ENCODE results near the gene SUSD5. TPM values are rescaled to one million over a fixed set of nuclear protein-coding genes. Genes with fewer than 3 reads are reported as not detected.
"Not testable (repeated sequence)": the region's sequence is repeated elsewhere in the genome, so short reads cannot be mapped to it uniquely, and the experiment has no call there.

Gene SUSD5
- total RNA-seq, 2 experiments from 2014 or later, result not detected

DNA sequence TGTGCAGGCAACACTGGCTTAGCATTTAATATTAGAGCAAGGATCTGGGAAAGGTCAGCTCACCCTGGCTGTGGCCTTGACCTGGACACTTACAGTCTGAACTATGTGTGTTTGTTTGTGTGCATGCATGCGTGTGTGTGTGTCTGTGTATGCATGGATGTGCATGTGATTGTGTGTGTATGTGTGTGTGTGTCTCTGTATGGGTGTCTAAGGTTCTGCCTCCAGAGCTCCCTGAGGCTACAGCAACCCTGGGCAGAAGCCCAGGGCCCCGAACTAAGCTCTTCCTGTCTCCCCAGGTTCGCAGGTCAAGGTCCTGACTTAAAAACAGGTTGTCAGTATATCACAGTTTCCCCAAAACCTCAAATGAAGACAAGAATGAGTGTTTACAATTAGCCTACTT, 51.3 kb downstream of the SUSD5 start:
- Mint-ChIP-seq H3K9me3 (ENCODE audit: insufficient read depth) (no peaks in the 10 kb centered on the region), H3K4me1 (ENCODE audit: low read depth) (peaks cover 9% of the 10 kb centered on the region), H3K27ac (no peak overlapping the region), H3K4me3 (no peak overlapping the region), H3K36me3 (ENCODE audit: low read depth) (no peaks in the 10 kb centered on the region), H3K27me3 (ENCODE audit: low read depth) (peaks cover 8% of the 10 kb centered on the region)
- ChIA-PET POLR2A (no interaction called here), CTCF (interaction anchor here (1.0 to 1.9 kb wide), 3 partner anchors 23 to 206 kb away, joined by 3 to 4 read pairs (median 3); no protein-coding TSS in a partner anchor)
- DNase-seq (no peak), ATAC-seq (no peak)

DNA sequence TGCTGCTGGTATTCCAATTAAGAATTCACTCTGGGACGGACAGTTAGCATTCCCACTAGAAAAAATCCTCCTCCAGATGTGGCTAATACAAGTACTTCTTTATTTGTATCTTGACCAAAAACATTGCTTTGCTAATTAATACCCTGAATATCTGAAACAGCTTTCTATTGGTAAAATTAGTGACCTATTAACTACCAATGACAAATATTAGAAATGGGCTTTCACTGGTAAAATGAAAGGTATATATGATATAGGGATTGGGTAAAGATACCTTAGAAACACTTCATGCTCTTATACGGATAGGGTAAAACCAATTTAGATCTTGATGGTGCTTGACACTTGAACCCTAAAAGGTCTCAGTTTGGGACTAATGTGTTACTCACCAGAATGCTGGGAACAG, 52.5 kb downstream of the SUSD5 start:
- ChIA-PET POLR2A (no interaction called here), CTCF (interaction anchor here (1.0 to 1.9 kb wide), 2 partner anchors 22 to 35 kb away, joined by 3 to 4 read pairs; no protein-coding TSS in a partner anchor)
- Mint-ChIP-seq H3K4me3 (no peak overlapping the region), H3K27ac (no peak overlapping the region), H3K9me3 (ENCODE audit: insufficient read depth) (no peaks in the 10 kb centered on the region), H3K27me3 (ENCODE audit: low read depth) (peaks cover 13% of the 10 kb centered on the region), H3K4me1 (ENCODE audit: low read depth) (no peaks in the 10 kb centered on the region), H3K36me3 (ENCODE audit: low read depth) (no peaks in the 10 kb centered on the region)
- DNase-seq, result no peak
- no peak for ATAC-seq

- Mint-ChIP-seq H3K9me3 (ENCODE audit: insufficient read depth) (no peaks in the 10 kb centered on the region), H3K27ac (no peak overlapping the region), H3K36me3 (ENCODE audit: low read depth) (no peaks in the 10 kb centered on the region), H3K27me3 (ENCODE audit: low read depth) (peaks cover 18% of the 10 kb centered on the region), H3K4me1 (ENCODE audit: low read depth) (no peaks in the 10 kb centered on the region), H3K4me3 (no peak overlapping the region)
- CTCF ChIA-PET, result no interaction called here
- POLR2A ChIA-PET, result no interaction called here
- DNase-seq, result no peak
- no peak for ATAC-seq
Observed at GRCh38 chr3:33165372-33165771, 53.2 kb downstream of the SUSD5 start.

DNA sequence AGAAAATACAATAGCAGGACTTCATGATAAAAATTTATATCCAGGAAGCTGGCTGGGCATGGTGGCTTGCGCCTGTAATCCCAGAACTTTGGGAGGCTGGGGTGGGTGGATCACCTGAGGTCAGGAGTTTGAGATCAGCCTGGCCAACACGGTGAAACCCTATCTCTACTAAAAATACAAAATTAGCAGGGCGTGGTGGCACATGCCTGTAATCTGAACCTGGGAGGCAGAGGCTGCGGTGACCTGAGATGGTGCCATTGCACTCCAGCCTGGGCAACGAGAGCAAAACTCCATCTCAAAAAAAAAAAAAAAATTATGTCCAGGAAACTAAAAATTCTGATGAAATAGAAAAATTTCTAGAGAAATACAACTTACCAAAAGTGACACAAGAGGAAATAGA, 56.0 kb downstream of the SUSD5 start:
- H3K4me1 Mint-ChIP-seq (ENCODE audit: low read depth); H3K9me3 Mint-ChIP-seq (ENCODE audit: insufficient read depth); H3K27ac Mint-ChIP-seq; DNase-seq; ATAC-seq; H3K4me3 Mint-ChIP-seq; H3K36me3 Mint-ChIP-seq (ENCODE audit: low read depth); POLR2A ChIA-PET; CTCF ChIA-PET: not testable (repeated sequence)
- peaks cover 27% of the 10 kb centered on the region for H3K27me3 Mint-ChIP-seq (ENCODE audit: low read depth)

GRCh38 chr3:33159981-33160380, 58.6 kb downstream of the SUSD5 start:
- ChIA-PET POLR2A (no interaction called here), CTCF (no interaction called here)
- no peak overlapping the region for H3K27ac Mint-ChIP-seq
- H3K4me3 Mint-ChIP-seq, result no peak overlapping the region
- DNase-seq, result no peak
- no peaks in the 10 kb centered on the region for H3K36me3 Mint-ChIP-seq (ENCODE audit: low read depth)
- H3K4me1 Mint-ChIP-seq (ENCODE audit: low read depth), result no peaks in the 10 kb centered on the region
- no peak for ATAC-seq
- no peaks in the 10 kb centered on the region for H3K9me3 Mint-ChIP-seq (ENCODE audit: insufficient read depth)
- H3K27me3 Mint-ChIP-seq (ENCODE audit: low read depth), result peaks cover 27% of the 10 kb centered on the region

- H3K4me1 Mint-ChIP-seq (ENCODE audit: low read depth), result no peaks in the 10 kb centered on the region
- ChIA-PET POLR2A (no interaction called here), CTCF (no interaction called here)
- DNase-seq, result no peak
- H3K9me3 Mint-ChIP-seq (ENCODE audit: insufficient read depth), result no peaks in the 10 kb centered on the region
- peaks cover 25% of the 10 kb centered on the region for H3K27me3 Mint-ChIP-seq (ENCODE audit: low read depth)
- no peak overlapping the region for H3K4me3 Mint-ChIP-seq
- no peak overlapping the region for H3K27ac Mint-ChIP-seq
- no peak for ATAC-seq
- no peaks in the 10 kb centered on the region for H3K36me3 Mint-ChIP-seq (ENCODE audit: low read depth)
Observed at GRCh38 chr3:33159234-33159633, 59.4 kb downstream of the SUSD5 start.

DNA sequence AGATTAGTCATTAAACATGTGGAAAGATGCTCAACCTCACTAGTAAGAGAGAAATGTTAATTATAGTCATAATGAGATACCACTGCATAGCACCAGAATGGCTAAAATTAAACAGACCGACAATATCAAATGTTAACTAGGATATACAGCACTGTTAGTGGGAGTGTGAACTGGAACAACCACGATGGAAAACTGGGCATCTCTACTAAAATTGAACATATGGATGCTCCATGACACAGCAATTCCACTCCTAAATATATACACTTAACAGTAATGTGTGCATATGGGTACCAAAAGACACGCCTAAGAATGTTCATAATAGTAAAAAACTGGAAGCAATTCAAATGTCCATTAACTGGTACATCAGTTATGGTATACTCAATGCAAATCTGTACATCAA, 63.3 kb downstream of the SUSD5 start:
- CTCF ChIA-PET, result no interaction called here
- Mint-ChIP-seq H3K27ac (no peak overlapping the region), H3K36me3 (ENCODE audit: low read depth) (no peaks in the 10 kb centered on the region), H3K9me3 (ENCODE audit: insufficient read depth) (no peaks in the 10 kb centered on the region), H3K4me3 (no peak overlapping the region), H3K27me3 (ENCODE audit: low read depth) (peaks cover 12% of the 10 kb centered on the region), H3K4me1 (ENCODE audit: low read depth) (no peaks in the 10 kb centered on the region)
- DNase-seq, result no peak
- ATAC-seq, result no peak
- POLR2A ChIA-PET, result no interaction called here

DNA sequence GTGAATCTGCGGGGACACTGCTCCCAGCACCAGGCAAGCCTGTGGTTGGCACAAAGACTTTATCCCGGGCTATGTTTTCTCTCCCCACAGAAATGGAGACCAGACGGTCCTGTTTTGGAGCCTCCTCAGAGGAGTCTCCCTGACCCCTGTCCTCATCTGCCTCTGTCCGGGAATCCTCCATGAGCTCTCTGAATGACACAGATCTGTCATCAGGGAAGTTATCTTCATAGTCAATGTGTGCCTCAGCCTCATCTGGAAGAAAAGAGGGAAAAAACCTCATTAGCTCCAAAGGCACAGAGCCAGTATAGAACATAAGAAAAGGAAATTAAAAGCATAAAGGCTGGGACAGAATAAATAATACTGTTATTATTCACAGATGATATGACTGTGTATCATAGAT, 64.8 kb downstream of the SUSD5 start:
- CTCF ChIA-PET, result no interaction called here
- Mint-ChIP-seq H3K27ac (no peak overlapping the region), H3K4me3 (no peak overlapping the region), H3K9me3 (ENCODE audit: insufficient read depth) (no peaks in the 10 kb centered on the region), H3K4me1 (ENCODE audit: low read depth) (no peaks in the 10 kb centered on the region), H3K27me3 (ENCODE audit: low read depth) (peaks cover 7% of the 10 kb centered on the region), H3K36me3 (ENCODE audit: low read depth) (no peaks in the 10 kb centered on the region)
- DNase-seq, result no peak
- POLR2A ChIA-PET, result no interaction called here
- no peak for ATAC-seq

DNA sequence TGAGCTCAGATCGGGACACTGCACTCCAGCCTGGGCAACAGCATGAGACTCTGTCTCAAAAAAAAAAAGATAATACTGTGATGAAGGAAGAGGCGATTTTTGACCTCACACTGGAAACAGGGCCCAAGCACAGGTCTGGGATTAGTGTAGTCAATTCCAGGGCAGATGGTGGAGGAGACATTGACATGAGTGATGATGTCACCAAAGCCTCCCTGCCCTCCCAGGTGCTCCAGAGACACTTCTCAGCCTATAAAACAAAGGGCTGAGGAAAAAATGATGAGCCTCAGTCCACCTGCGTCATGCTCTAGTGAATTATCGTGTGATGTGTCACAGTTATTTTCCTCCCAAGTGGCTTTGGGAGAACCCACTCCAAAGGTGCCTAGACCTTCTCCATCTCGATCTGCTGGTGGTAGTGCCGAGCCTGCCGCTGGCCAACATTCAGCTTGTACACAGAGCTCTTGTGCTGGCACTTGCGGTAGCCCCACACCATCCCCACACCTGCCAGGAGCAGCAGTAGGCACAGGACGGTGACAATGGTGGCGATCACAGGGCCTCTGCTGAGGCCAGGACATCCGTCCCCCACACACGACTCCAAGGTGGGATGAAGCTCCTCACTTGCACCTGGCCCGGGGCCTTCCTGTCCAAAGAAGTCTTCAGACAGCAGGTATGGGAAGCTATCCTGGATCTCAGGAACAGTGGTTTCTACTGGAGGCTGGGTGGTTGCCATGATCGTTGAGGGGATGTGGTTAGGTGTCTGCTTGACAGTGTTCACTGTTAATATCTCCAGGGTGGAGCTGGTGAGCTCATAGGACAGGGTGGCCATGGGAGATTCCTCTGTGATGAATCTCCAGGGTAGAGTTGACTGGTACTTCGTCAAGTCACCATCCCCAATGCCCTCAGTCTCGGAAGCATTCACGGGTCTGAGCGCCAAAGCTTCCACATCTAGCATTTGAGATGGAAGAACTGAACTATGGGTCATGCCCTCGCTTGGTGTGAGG, 65.9 kb downstream of the SUSD5 start:
- Mint-ChIP-seq H3K27ac (no peak overlapping the region), H3K36me3 (ENCODE audit: low read depth) (no peaks in the 10 kb centered on the region), H3K4me3 (no peak overlapping the region), H3K27me3 (ENCODE audit: low read depth) (peaks cover 5% of the 10 kb centered on the region), H3K9me3 (ENCODE audit: insufficient read depth) (no peaks in the 10 kb centered on the region), H3K4me1 (ENCODE audit: low read depth) (no peaks in the 10 kb centered on the region)
- POLR2A ChIA-PET, result no interaction called here
- CTCF ChIA-PET, result no interaction called here
- no peak for DNase-seq
- no peak for ATAC-seq

DNA sequence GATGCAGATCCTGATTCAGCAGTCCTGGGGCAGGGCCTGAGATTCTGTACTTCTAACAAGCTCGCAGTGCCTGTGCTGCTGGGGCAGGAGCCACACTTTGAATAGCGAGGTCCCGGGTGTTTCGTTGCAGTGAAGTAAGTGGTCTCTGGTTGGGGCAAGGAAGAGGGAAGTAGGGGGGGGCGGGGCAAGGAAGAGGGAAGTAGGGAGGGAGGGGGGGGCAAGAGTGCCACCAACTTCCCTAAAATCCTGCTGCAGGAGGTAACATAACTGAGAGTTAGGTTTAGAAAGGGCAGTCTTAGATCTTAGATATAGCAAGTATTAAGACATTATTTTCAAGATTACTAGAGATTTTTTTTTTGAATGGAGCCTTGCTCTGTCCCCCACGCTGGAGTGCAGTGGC, 69.3 kb downstream of the SUSD5 start:
- Mint-ChIP-seq H3K36me3 (ENCODE audit: low read depth) (no peaks in the 10 kb centered on the region), H3K4me1 (ENCODE audit: low read depth) (no peaks in the 10 kb centered on the region), H3K27me3 (ENCODE audit: low read depth) (peaks cover 2% of the 10 kb centered on the region), H3K9me3 (ENCODE audit: insufficient read depth) (no peaks in the 10 kb centered on the region), H3K27ac (no peak overlapping the region), H3K4me3 (no peak overlapping the region)
- DNase-seq, result no peak
- CTCF ChIA-PET, result no interaction called here
- POLR2A ChIA-PET, result no interaction called here
- no peak for ATAC-seq

- H3K27ac Mint-ChIP-seq, result no peak overlapping the region
Observed at GRCh38 chr3:33146791-33147445, 71.7 kb downstream of the SUSD5 start.

GRCh38 chr3:33145901-33146580, 72.6 kb downstream of the SUSD5 start:
- no peaks in the 10 kb centered on the region for H3K4me1 Mint-ChIP-seq (ENCODE audit: low read depth)
- H3K9me3 Mint-ChIP-seq (ENCODE audit: insufficient read depth), result no peaks in the 10 kb centered on the region
- no peak overlapping the region for H3K4me3 Mint-ChIP-seq
- no peaks in the 10 kb centered on the region for H3K36me3 Mint-ChIP-seq (ENCODE audit: low read depth)
- DNase-seq (no peak), ATAC-seq (no peak)
- H3K27ac Mint-ChIP-seq, result no peak overlapping the region
- ChIA-PET CTCF (interaction anchor here (3.0 kb wide), 1 partner anchor 14 kb away, joined by 11 read pairs; no protein-coding TSS in a partner anchor), POLR2A (no interaction called here)
- H3K27me3 Mint-ChIP-seq (ENCODE audit: low read depth), result peaks cover 2% of the 10 kb centered on the region

More at GRCh38 chr3:33146791-33147445, 71.7 kb downstream of the SUSD5 start:
- CTCF ChIA-PET, result interaction anchor here (1.0 to 3.0 kb wide), 2 partner anchors 15 to 226 kb away, joined by 3 to 11 read pairs; no protein-coding TSS in a partner anchor
- no peak for ATAC-seq
- no peaks in the 10 kb centered on the region for H3K36me3 Mint-ChIP-seq (ENCODE audit: low read depth)
- H3K27me3 Mint-ChIP-seq (ENCODE audit: low read depth), result peaks cover 2% of the 10 kb centered on the region
- H3K4me1 Mint-ChIP-seq (ENCODE audit: low read depth), result no peaks in the 10 kb centered on the region
- no peak for DNase-seq
- POLR2A ChIA-PET, result no interaction called here
- no peaks in the 10 kb centered on the region for H3K9me3 Mint-ChIP-seq (ENCODE audit: insufficient read depth)
- H3K4me3 Mint-ChIP-seq, result no peak overlapping the region
